Activated T-cell treated with anti-CD3 and anti-CD28 coated beads, Interleukin-2, amount 50 U/mL, for 24 hours (primary cell): Measurements from ENCODE around the gene C16orf74.

Experiments used
- DNase-seq: peaks from one replicate; pipeline ENCODE4 v3.0.0-alpha.2; 2020
- H3K27ac Mint-ChIP-seq: 2 replicates; pipeline ENCODE4 v1.8.0; 2020; ENCODE audit warnings: mild to moderate bottlenecking, mixed read lengths
- H3K27me3 Mint-ChIP-seq: 2 replicates; pipeline ENCODE4 v1.8.0; 2020; ENCODE audit warnings: mixed read lengths
- H3K36me3 Mint-ChIP-seq: 2 replicates; pipeline ENCODE4 v1.8.0; 2020; ENCODE audit warnings: low read depth, mixed read lengths
- H3K4me1 Mint-ChIP-seq: 2 replicates; pipeline ENCODE4 v1.8.0; 2020; ENCODE audit warnings: low read depth, mixed read lengths
- H3K4me3 Mint-ChIP-seq: 2 replicates; pipeline ENCODE4 v1.8.0; 2020; ENCODE audit warnings: mild to moderate bottlenecking, moderate library complexity, mixed read lengths
- H3K9me3 Mint-ChIP-seq: 2 replicates; pipeline ENCODE4 v1.8.0; 2020; ENCODE audit warnings: mixed read lengths

The C16orf74 gene

GRCh38 chr16:85750827-85751697 lies at the start of gene C16orf74:
TSS of gene C16orf74 (minus strand) at chr16:85751096. CDS start at chr16:85735217, 15,879 bp downstream.
- peaks cover 49% of the 10 kb centered on the region for H3K27me3 Mint-ChIP-seq
- DNase-seq = peak; percentile 41
- H3K9me3 Mint-ChIP-seq = no peaks in the 10 kb centered on the region
- H3K4me1 Mint-ChIP-seq = peaks cover 18% of the 10 kb centered on the region
- no peak within 1 kb of the TSS for H3K27ac Mint-ChIP-seq
- no peaks in the 10 kb centered on the region for H3K36me3 Mint-ChIP-seq
- peak within 1 kb of the TSS; percentile 77 for H3K4me3 Mint-ChIP-seq

- H3K27ac Mint-ChIP-seq = peak overlapping the region; percentile 92
- H3K27me3 Mint-ChIP-seq = no peaks in the 10 kb centered on the region
- no peaks in the 10 kb centered on the region for H3K9me3 Mint-ChIP-seq
- peaks cover 63% of the 10 kb centered on the region for H3K4me1 Mint-ChIP-seq
- DNase-seq = no peak
- peak overlapping the region; percentile 89 for H3K4me3 Mint-ChIP-seq
- H3K36me3 Mint-ChIP-seq = peaks cover 89% of the 10 kb centered on the region
Observed at GRCh38 chr16:85800321-85800669, 49.4 kb upstream of the C16orf74 start.

- H3K36me3 Mint-ChIP-seq = peaks cover 89% of the 10 kb centered on the region
- DNase-seq = peak; percentile 95
- peaks cover 69% of the 10 kb centered on the region for H3K4me1 Mint-ChIP-seq
- H3K4me3 Mint-ChIP-seq = peak within 1 kb of the TSS; percentile 89
- H3K27me3 Mint-ChIP-seq = no peaks in the 10 kb centered on the region
- H3K27ac Mint-ChIP-seq = peak within 1 kb of the TSS; percentile 92
- no peaks in the 10 kb centered on the region for H3K9me3 Mint-ChIP-seq
Observed at GRCh38 chr16:85799497-85800320, 48.8 kb upstream of the C16orf74 start, which contains the start of the genes COX4I1 and EMC8. TSS of gene COX4I1 (plus strand) at chr16:85799695. CDS start at chr16:85801206, 1,511 bp downstream. TSS of gene EMC8 (minus strand) at chr16:85799544. CDS start at chr16:85799295, 249 bp downstream.

- peaks cover 72% of the 10 kb centered on the region for H3K4me1 Mint-ChIP-seq
Observed at GRCh38 chr16:85798901-85799496, 48.1 kb upstream of the C16orf74 start.

GRCh38 chr16:85798283-85798776 lies 47.4 kb upstream of the C16orf74 start:
- H3K4me1 Mint-ChIP-seq = peaks cover 67% of the 10 kb centered on the region
- H3K27ac Mint-ChIP-seq = peak overlapping the region; percentile 88
- H3K27me3 Mint-ChIP-seq = no peaks in the 10 kb centered on the region
- peaks cover 89% of the 10 kb centered on the region for H3K36me3 Mint-ChIP-seq
- DNase-seq = no peak
- H3K4me3 Mint-ChIP-seq = peak overlapping the region; percentile 89
- no peaks in the 10 kb centered on the region for H3K9me3 Mint-ChIP-seq

More at GRCh38 chr16:85798901-85799496, 48.1 kb upstream of the C16orf74 start:
- Mint-ChIP-seq H3K36me3 (peaks cover 89% of the 10 kb centered on the region), H3K27ac (peak overlapping the region; percentile 91), H3K9me3 (no peaks in the 10 kb centered on the region), H3K4me3 (peak overlapping the region; percentile 89), H3K27me3 (no peaks in the 10 kb centered on the region)
- no peak for DNase-seq

GRCh38 chr16:85796599-85796998 lies 45.7 kb upstream of the C16orf74 start:
- DNase-seq = no peak
- Mint-ChIP-seq H3K27me3 (no peaks in the 10 kb centered on the region), H3K27ac (peak overlapping the region; percentile 16), H3K9me3 (no peaks in the 10 kb centered on the region), H3K4me3 (peak overlapping the region; percentile 89), H3K4me1 (peaks cover 63% of the 10 kb centered on the region), H3K36me3 (peaks cover 89% of the 10 kb centered on the region)

GRCh38 chr16:85796152-85796551 lies 45.3 kb upstream of the C16orf74 start:
- H3K27me3 Mint-ChIP-seq = no peaks in the 10 kb centered on the region
- H3K27ac Mint-ChIP-seq = peak overlapping the region; percentile 16
- H3K9me3 Mint-ChIP-seq = no peaks in the 10 kb centered on the region
- peaks cover 62% of the 10 kb centered on the region for H3K4me1 Mint-ChIP-seq
- H3K4me3 Mint-ChIP-seq = no peak overlapping the region
- DNase-seq = no peak
- H3K36me3 Mint-ChIP-seq = peaks cover 89% of the 10 kb centered on the region

- no peaks in the 10 kb centered on the region for H3K9me3 Mint-ChIP-seq
- H3K27ac Mint-ChIP-seq = peak overlapping the region; percentile 31
Observed at GRCh38 chr16:85794696-85795095, 43.8 kb upstream of the C16orf74 start.

GRCh38 chr16:85793662-85794298 lies 42.9 kb upstream of the C16orf74 start:
- no peaks in the 10 kb centered on the region for H3K27me3 Mint-ChIP-seq
- no peaks in the 10 kb centered on the region for H3K9me3 Mint-ChIP-seq
- peaks cover 94% of the 10 kb centered on the region for H3K36me3 Mint-ChIP-seq
- no peak for DNase-seq
- H3K4me1 Mint-ChIP-seq = peaks cover 68% of the 10 kb centered on the region
- H3K4me3 Mint-ChIP-seq = no peak overlapping the region
- no peak overlapping the region for H3K27ac Mint-ChIP-seq

More at GRCh38 chr16:85794696-85795095, 43.8 kb upstream of the C16orf74 start:
- no peaks in the 10 kb centered on the region for H3K27me3 Mint-ChIP-seq
- peaks cover 89% of the 10 kb centered on the region for H3K36me3 Mint-ChIP-seq
- no peak for DNase-seq
- H3K4me1 Mint-ChIP-seq = peaks cover 64% of the 10 kb centered on the region
- no peak overlapping the region for H3K4me3 Mint-ChIP-seq

GRCh38 chr16:85789773-85790172 lies 38.9 kb upstream of the C16orf74 start:
- no peak for DNase-seq

GRCh38 chr16:85788819-85789218 lies 37.9 kb upstream of the C16orf74 start:
- Mint-ChIP-seq H3K36me3 (peaks cover 91% of the 10 kb centered on the region), H3K27ac (no peak overlapping the region), H3K4me1 (peaks cover 31% of the 10 kb centered on the region), H3K27me3 (no peaks in the 10 kb centered on the region), H3K9me3 (no peaks in the 10 kb centered on the region), H3K4me3 (no peak overlapping the region)
- DNase-seq = no peak

More at GRCh38 chr16:85789773-85790172, 38.9 kb upstream of the C16orf74 start:
- H3K4me1 Mint-ChIP-seq = peaks cover 36% of the 10 kb centered on the region
- H3K9me3 Mint-ChIP-seq = no peaks in the 10 kb centered on the region
- H3K36me3 Mint-ChIP-seq = peaks cover 94% of the 10 kb centered on the region
- H3K4me3 Mint-ChIP-seq = no peak overlapping the region
- H3K27ac Mint-ChIP-seq = peak overlapping the region; percentile 17
- no peaks in the 10 kb centered on the region for H3K27me3 Mint-ChIP-seq

- H3K4me3 Mint-ChIP-seq = no peak overlapping the region
- peaks cover 16% of the 10 kb centered on the region for H3K4me1 Mint-ChIP-seq
- H3K9me3 Mint-ChIP-seq = no peaks in the 10 kb centered on the region
- no peak overlapping the region for H3K27ac Mint-ChIP-seq
- no peak for DNase-seq
- H3K36me3 Mint-ChIP-seq = peaks cover 90% of the 10 kb centered on the region
- no peaks in the 10 kb centered on the region for H3K27me3 Mint-ChIP-seq
Observed at GRCh38 chr16:85785927-85786326, 35.0 kb upstream of the C16orf74 start.

- Mint-ChIP-seq H3K36me3 (peaks cover 90% of the 10 kb centered on the region), H3K4me3 (no peak overlapping the region), H3K27ac (no peak overlapping the region), H3K4me1 (peaks cover 6% of the 10 kb centered on the region), H3K9me3 (no peaks in the 10 kb centered on the region), H3K27me3 (no peaks in the 10 kb centered on the region)
- DNase-seq = no peak
Observed at GRCh38 chr16:85784813-85785212, 33.9 kb upstream of the C16orf74 start.

- H3K36me3 Mint-ChIP-seq = peaks cover 92% of the 10 kb centered on the region
- no peak overlapping the region for H3K4me3 Mint-ChIP-seq
- H3K27me3 Mint-ChIP-seq = no peaks in the 10 kb centered on the region
- no peaks in the 10 kb centered on the region for H3K9me3 Mint-ChIP-seq
- H3K4me1 Mint-ChIP-seq = peaks cover 11% of the 10 kb centered on the region
- H3K27ac Mint-ChIP-seq = peak overlapping the region; percentile 42
- no peak for DNase-seq
Observed at GRCh38 chr16:85783441-85783840, 32.5 kb upstream of the C16orf74 start.
